Measurements from ENCODE around the gene SNAPIN.

The SNAPIN gene

DNA sequence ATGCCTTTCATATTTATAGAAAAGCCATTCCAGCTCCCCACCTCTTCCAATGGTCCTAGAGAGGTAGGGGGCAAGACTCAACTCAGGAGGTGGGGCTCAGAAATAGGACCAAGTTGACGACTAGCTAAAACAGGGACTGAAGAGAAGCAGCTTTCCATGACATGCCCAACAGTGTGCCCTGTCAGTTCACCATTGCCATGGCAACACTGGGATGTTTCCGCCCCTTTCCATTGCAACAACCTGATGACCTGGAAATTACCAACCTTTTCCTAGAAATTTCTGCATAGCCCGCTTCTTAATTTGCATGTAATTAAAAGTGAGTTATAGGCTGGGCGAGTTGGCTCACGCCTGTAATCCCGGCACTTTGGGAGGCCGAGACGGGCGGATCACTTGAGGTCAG is 47.0 kb downstream of the SNAPIN start:
- no peak for DNase-seq (ENCODE audit: low spot score)

DNA sequence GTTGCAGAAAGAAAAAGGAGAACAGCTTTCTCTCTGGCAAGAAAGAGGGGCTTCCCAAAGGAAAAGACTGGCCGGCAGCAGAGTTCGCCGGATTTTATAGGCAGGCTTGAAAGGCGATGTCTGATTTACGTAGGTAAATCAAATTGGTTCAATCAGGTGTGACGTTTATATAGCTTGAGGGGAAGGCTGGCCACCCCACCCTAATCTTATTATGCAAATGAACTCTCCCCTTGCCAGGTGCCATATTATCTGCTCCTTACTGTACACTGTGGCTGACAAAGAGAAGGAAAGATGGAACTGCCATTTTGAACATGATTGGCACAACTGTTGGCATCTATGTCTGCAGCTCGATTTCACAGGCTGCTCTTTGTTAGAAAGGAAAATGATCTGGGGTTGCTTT is 52.5 kb downstream of the SNAPIN start:
- peak; percentile 76 for DNase-seq (ENCODE audit: low spot score)

Small RNA genes within 50 kb of the gene (small RNA-seq; reads per million reads assigned to genes)
- gene MIR8083 (0 reads per million in 2 experiments), gene RN7SL372P (0 to 0.03 reads per million in 2 experiments)
